Osteoblast (primary cell): ENCODE data around the gene CTTN. TPM values are rescaled to one million over a fixed set of nuclear protein-coding genes. Genes with fewer than 3 reads are reported as not detected.
A peak's percentile ranks its signal among the peaks of the same experiment; 100 is the strongest.

Experiments used
- DNase-seq: peaks from one replicate; pipeline ENCODE4 v3.0.0; 2011; ENCODE audit warnings: low spot score, mixed read lengths; ENCODE audit not compliant: insufficient read length; ENCODE audit errors: missing footprints
- H2AFZ ChIP-seq: 2 replicates; pipeline ENCODE4 v1.6.0; 2011; ENCODE audit warnings: mild to moderate bottlenecking, low read length
- H3K27ac ChIP-seq: 2 replicates; pipeline ENCODE4 v1.5.1; 2011; ENCODE audit warnings: mild to moderate bottlenecking, low read depth, low read length, moderate library complexity
- H3K27me3 ChIP-seq: 2 replicates; pipeline ENCODE4 v1.6.0; 2012; ENCODE audit warnings: mild to moderate bottlenecking, control low read depth, inconsistent platforms, low read length, moderate library complexity; ENCODE audit not compliant: insufficient read depth
- H3K36me3 ChIP-seq: 2 replicates; pipeline ENCODE4 v1.5.1; 2011; ENCODE audit warnings: mild to moderate bottlenecking, low read length, control low read depth, moderate library complexity; ENCODE audit not compliant: insufficient read depth
- H3K4me1 ChIP-seq: 2 replicates; pipeline ENCODE4 v1.5.1; 2011; ENCODE audit warnings: mild to moderate bottlenecking, low read length, control low read depth, moderate library complexity; ENCODE audit not compliant: insufficient read depth
- H3K4me2 ChIP-seq: 2 replicates; pipeline ENCODE4 v1.6.0; 2011; ENCODE audit warnings: mild to moderate bottlenecking, low read length; ENCODE audit not compliant: insufficient read depth
- H3K4me3 ChIP-seq: fragments of 200-600 bp; sonication (generic); 3 replicates; pipeline ENCODE4 v1.5.1; 2012; ENCODE audit warnings: mild to moderate bottlenecking, low read length, inconsistent platforms; ENCODE audit not compliant: insufficient read depth
- H3K79me2 ChIP-seq: 2 replicates; pipeline ENCODE4 v1.6.0; 2012; ENCODE audit warnings: mild to moderate bottlenecking, low read length, control low read depth, inconsistent platforms; ENCODE audit not compliant: insufficient read depth
- H3K9me3 ChIP-seq: 2 replicates; pipeline ENCODE4 v1.5.1; 2011; ENCODE audit warnings: low read depth, low read length, control low read depth
- H4K20me1 ChIP-seq: 2 replicates; pipeline ENCODE4 v1.6.0; 2012; ENCODE audit warnings: mild to moderate bottlenecking, low read length, control low read depth; ENCODE audit not compliant: insufficient read depth
- CTCF ChIP-seq: IDR thresholded peaks from 2 replicates; pipeline ENCODE4 v1.5.1; 2011; ENCODE audit warnings: mild to moderate bottlenecking, low read depth, low read length, moderate library complexity; ENCODE audit errors: extremely low read depth
- total RNA-seq: library from RNA; depleted of rRNA; stranded (reverse); fragments of >200 nt; gene quantifications from 2 replicates; pipeline ENCODE4 v1.2.3, GENCODE V29; 2012

CTTN gene
- total RNA-seq, 1 donor = 429 TPM

- Histone ChIP-seq H4K20me1 (peaks cover 74% of the 10 kb centered on the region), H3K27ac (peak overlapping the region; percentile 48), H3K27me3 (no peaks in the 10 kb centered on the region), H3K9me3 (no peaks in the 10 kb centered on the region), H3K4me1 (peaks cover 22% of the 10 kb centered on the region), H3K36me3 (peaks cover 85% of the 10 kb centered on the region), H3K79me2 (peaks cover 57% of the 10 kb centered on the region), H3K4me3 (no peak overlapping the region), H3K4me2 (no peak overlapping the region), H2AFZ (no peak overlapping the region)
- no peak for TF ChIP-seq CTCF
- DNase-seq = peak; percentile 76
These were observed 22.2 kb downstream of the CTTN start for GRCh38 chr11:70420496-70420895.

- no peaks in the 10 kb centered on the region for H3K27me3 ChIP-seq
- no peak overlapping the region for H3K4me3 ChIP-seq
- peaks cover 18% of the 10 kb centered on the region for H3K4me1 ChIP-seq
- peaks cover 72% of the 10 kb centered on the region for H4K20me1 ChIP-seq
- H3K4me2 ChIP-seq = no peak overlapping the region
- no peak overlapping the region for H3K27ac ChIP-seq
- no peak for TF ChIP-seq CTCF
- peaks cover 84% of the 10 kb centered on the region for H3K36me3 ChIP-seq
- peak; percentile 14 for DNase-seq
- H3K79me2 ChIP-seq = peaks cover 58% of the 10 kb centered on the region
- H2AFZ ChIP-seq = no peak overlapping the region
- H3K9me3 ChIP-seq = no peaks in the 10 kb centered on the region
These were observed 22.8 kb downstream of the CTTN start for GRCh38 chr11:70421123-70421522.

- peaks cover 63% of the 10 kb centered on the region for H4K20me1 ChIP-seq
- H3K4me2 ChIP-seq = no peak overlapping the region
- H3K9me3 ChIP-seq = no peaks in the 10 kb centered on the region
- H3K4me1 ChIP-seq = peaks cover 18% of the 10 kb centered on the region
- H3K79me2 ChIP-seq = peaks cover 59% of the 10 kb centered on the region
- H3K27me3 ChIP-seq = no peaks in the 10 kb centered on the region
- TF ChIP-seq CTCF = no peak
- peaks cover 74% of the 10 kb centered on the region for H3K36me3 ChIP-seq
- no peak overlapping the region for H2AFZ ChIP-seq
- peak; percentile 49 for DNase-seq
- no peak overlapping the region for H3K27ac ChIP-seq
- H3K4me3 ChIP-seq = no peak overlapping the region
These were observed 24.6 kb downstream of the CTTN start for GRCh38 chr11:70422692-70423522.

GRCh38 chr11:70423523-70424505 lies 25.5 kb downstream of the CTTN start:
- H3K4me2 ChIP-seq = no peak overlapping the region
- H3K36me3 ChIP-seq = peaks cover 73% of the 10 kb centered on the region
- no peak for TF ChIP-seq CTCF
- peak overlapping the region; percentile 62 for H3K27ac ChIP-seq
- peaks cover 57% of the 10 kb centered on the region for H3K79me2 ChIP-seq
- H3K4me1 ChIP-seq = peaks cover 18% of the 10 kb centered on the region
- DNase-seq = peak; percentile 98
- H3K27me3 ChIP-seq = no peaks in the 10 kb centered on the region
- H4K20me1 ChIP-seq = peaks cover 62% of the 10 kb centered on the region
- H3K9me3 ChIP-seq = no peaks in the 10 kb centered on the region
- H3K4me3 ChIP-seq = no peak overlapping the region
- H2AFZ ChIP-seq = no peak overlapping the region
